Esophagus muscularis mucosa (tissue), 4 donors: ENCODE results near the gene ABCC6. TPM values are rescaled to one million over a fixed set of nuclear protein-coding genes. Genes with fewer than 3 reads are reported as not detected.
"Not testable (repeated sequence)": the region's sequence is repeated elsewhere in the genome, so short reads cannot be mapped to it uniquely, and the experiment has no call there.

Experiments used
- DNase-seq: peaks from one replicate; pipeline ENCODE4 v3.0.0-alpha.2; 2017; ENCODE audit errors: extremely low spot score
- H3K27ac ChIP-seq, 4 donors: fragments of 200-600 bp; sonication (generic); replicated peaks in 1 of 4; 1 replicate in 3 of 4; 2 replicates in 1 of 4; pipeline ENCODE4 v1.5.1; 2016 to 2019; ENCODE audit warnings: mild to moderate bottlenecking in 1 of 4
- H3K27me3 ChIP-seq, 4 donors: fragments of 200-600 bp; sonication (generic); one replicate each; pipeline versions ENCODE4 v1.5.1 to v1.6.0; 2016 to 2019
- H3K36me3 ChIP-seq, 4 donors: fragments of 200-600 bp; sonication (generic); one replicate each; pipeline ENCODE4 v1.5.1; 2016 to 2019
- H3K4me1 ChIP-seq, 4 donors: fragments of 200-600 bp; sonication (generic); one replicate each; pipeline ENCODE4 v1.5.1; 2016 to 2019
- H3K4me3 ChIP-seq, 4 donors: fragments of 200-600 bp; sonication (generic); 1 replicate in 2 of 4; 2 replicates in 2 of 4; pipeline ENCODE4 v1.5.1; 2016 to 2019; ENCODE audit warnings: mild to moderate bottlenecking in 4 of 4, moderate library complexity in 1 of 4
- H3K9me3 ChIP-seq, 4 donors: fragments of 200-600 bp; sonication (generic); 1 replicate in 3 of 4; 2 replicates in 1 of 4; pipeline ENCODE4 v1.5.1; 2016 to 2019
- CTCF ChIP-seq, 3 experiments: fragments of 200-600 bp in 2 of 3; fragments of 450-650 bp in 1 of 3; sonication (generic) in 2 of 3; IDR thresholded peaks; one replicate each; pipeline ENCODE4 v1.5.1; 2017 to 2019; ENCODE audit warnings: antibody characterized with exemption in 3 of 3, mild to moderate bottlenecking in 2 of 3, moderate library complexity in 1 of 3
- EP300 ChIP-seq: sonication (generic); formaldehyde crosslinking; IDR thresholded peaks from one replicate; pipeline ENCODE4 v1.6.1; 2017; ENCODE audit warnings: antibody characterized with exemption
- POLR2A ChIP-seq: fragments of 450-650 bp; IDR thresholded peaks from one replicate; pipeline ENCODE4 v1.6.1; 2017; ENCODE audit warnings: antibody characterized with exemption, moderate library complexity, mild to moderate bottlenecking, low read depth
- POLR2AphosphoS5 ChIP-seq, 2 donors: sonication (generic); formaldehyde crosslinking; IDR thresholded peaks; one replicate each; pipeline ENCODE4 v1.6.1; 2017; ENCODE audit warnings: antibody characterized with exemption in 2 of 2
- WGBS: methylation state at CpG from one replicate; pipeline ENCODE4 v1.1.5; 2018; 5-methylcytosine and 5-hydroxymethylcytosine counted together
- intact Hi-C: fragments of 100-400 bp; cut with DNase I; formaldehyde crosslinking; loops from one replicate; pipeline ENCODE4 v1.15.1; 2023
- total RNA-seq, 4 donors: library from RNA; depleted of rRNA; stranded (reverse); fragments of >200 nt; gene quantifications; one replicate each; pipeline versions ENCODE4 v1.1.0 to v1.2.1, GENCODE V29; 2016

Gene ABCC6
- total RNA-seq, 4 donors from 2014 or later = 0.17 to 0.83 (median 0.36) TPM

GRCh38 chr16:16197966-16198365 is 25.3 kb downstream of the ABCC6 start:
- DNase-seq = no peak
- no peaks in the 10 kb centered on the region for H3K9me3 ChIP-seq
- H3K4me1 ChIP-seq = peaks cover 0 to 7% (median 5%) of the 10 kb centered on the region in 4 donors
- no peak overlapping the region for H3K4me3 ChIP-seq
- WGBS = 74% methylated on average over 17 of the region's 17 CpGs
- no peaks in the 10 kb centered on the region for H3K36me3 ChIP-seq
- intact Hi-C loops = loop anchor here (10.0 kb wide), 2 partner anchors 433 to 503 kb away; no protein-coding TSS in a partner anchor
- H3K27me3 ChIP-seq = no peaks in the 10 kb centered on the region
- no peak overlapping the region for H3K27ac ChIP-seq
- TF ChIP-seq CTCF (IDR thresholded peaks at IDR 0.05) = no peak
- no peak for TF ChIP-seq EP300
- TF ChIP-seq POLR2AphosphoS5 (IDR thresholded peaks at IDR 0.05) = no peak
- no peak for TF ChIP-seq POLR2A

DNA sequence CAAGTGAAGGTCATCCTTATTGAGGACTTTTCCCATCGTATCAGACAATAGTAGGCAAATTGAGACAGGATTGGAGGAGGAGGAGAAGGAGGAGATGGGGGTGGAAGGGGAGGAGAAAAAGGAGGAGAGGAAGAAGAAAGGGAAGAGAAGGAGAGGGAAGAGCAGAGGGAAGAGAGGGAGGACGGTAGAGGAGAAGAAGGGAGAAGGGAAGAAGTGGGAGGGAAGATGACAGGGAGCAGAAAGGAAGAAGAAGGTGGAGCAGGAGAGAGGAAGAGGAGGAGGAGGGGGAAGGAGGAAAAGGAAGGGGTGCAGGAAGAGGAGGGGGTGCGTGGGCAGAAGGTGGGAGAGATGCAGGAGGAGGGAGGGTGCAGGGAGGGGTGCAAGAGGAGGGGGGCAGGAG is 26.0 kb downstream of the ABCC6 start:
- intact Hi-C loops = loop anchor here (10.0 kb wide), 2 partner anchors 433 to 503 kb away; no protein-coding TSS in a partner anchor
- WGBS = 58% methylated on average over 3 of the region's 3 CpGs
- no peaks in the 10 kb centered on the region for H3K36me3 ChIP-seq
- TF ChIP-seq CTCF (IDR thresholded peaks at IDR 0.05) = no peak
- TF ChIP-seq POLR2AphosphoS5 (IDR thresholded peaks at IDR 0.05) = no peak
- TF ChIP-seq POLR2A = no peak
- no peak for TF ChIP-seq EP300
- no peak overlapping the region for H3K27ac ChIP-seq
- no peak overlapping the region for H3K4me3 ChIP-seq
- H3K27me3 ChIP-seq = no peaks in the 10 kb centered on the region
- H3K4me1 ChIP-seq = peaks cover 0 to 7% (median 5%) of the 10 kb centered on the region in 4 donors
- H3K9me3 ChIP-seq = no peaks in the 10 kb centered on the region
- DNase-seq = no peak

GRCh38 chr16:16196099-16196498 is 27.2 kb downstream of the ABCC6 start:
- Histone ChIP-seq H3K9me3 (no peaks in the 10 kb centered on the region), H3K27ac (no peak overlapping the region), H3K27me3 (no peaks in the 10 kb centered on the region), H3K4me1 (peaks cover 0 to 17% (median 13%) of the 10 kb centered on the region in 4 donors), H3K4me3 (no peak overlapping the region), H3K36me3 (no peaks in the 10 kb centered on the region)
- DNase-seq = no peak
- TF ChIP-seq POLR2AphosphoS5 (IDR thresholded peaks at IDR 0.05) = no peak
- TF ChIP-seq EP300 = no peak
- no peak for TF ChIP-seq CTCF (IDR thresholded peaks at IDR 0.05)
- no peak for TF ChIP-seq POLR2A
- intact Hi-C loops = loop anchor here (10.0 kb wide), 2 partner anchors 431 to 501 kb away; no protein-coding TSS in a partner anchor
- 81% methylated on average over 3 of the region's 3 CpGs for WGBS

GRCh38 chr16:16191493-16192167 is 31.7 kb downstream of the ABCC6 start:
- no peaks in the 10 kb centered on the region for H3K27me3 ChIP-seq
- H3K36me3 ChIP-seq = no peaks in the 10 kb centered on the region
- H3K27ac ChIP-seq = no peak overlapping the region
- no peak for DNase-seq
- TF ChIP-seq CTCF (IDR thresholded peaks at IDR 0.05) = no peak
- TF ChIP-seq POLR2AphosphoS5 (IDR thresholded peaks at IDR 0.05) = no peak
- no peak for TF ChIP-seq POLR2A
- intact Hi-C loops = loop anchor here (10.0 kb wide), 2 partner anchors 427 to 497 kb away; no protein-coding TSS in a partner anchor
- peaks cover 0 to 17% (median 13%) of the 10 kb centered on the region in 4 donors for H3K4me1 ChIP-seq
- H3K4me3 ChIP-seq = no peak overlapping the region
- H3K9me3 ChIP-seq = no peaks in the 10 kb centered on the region
- 61% methylated on average over 8 of the region's 8 CpGs for WGBS

- intact Hi-C loops = loop anchor here (10.0 kb wide), 2 partner anchors 426 to 496 kb away; no protein-coding TSS in a partner anchor
- WGBS = 93% methylated on average over 10 of the region's 12 CpGs
- H3K9me3 ChIP-seq, H3K27ac ChIP-seq, H3K4me3 ChIP-seq, H3K27me3 ChIP-seq, DNase-seq, H3K36me3 ChIP-seq: not testable (repeated sequence)
- H3K4me1 ChIP-seq = peaks cover 0 to 17% (median 13%) of the 10 kb centered on the region in 4 donors
Observed at GRCh38 chr16:16190966-16191365, 32.3 kb downstream of the ABCC6 start.
